ENCODE results near the gene LENEP.
A peak's percentile ranks its signal among the peaks of the same experiment; 100 is the strongest.

DNA sequence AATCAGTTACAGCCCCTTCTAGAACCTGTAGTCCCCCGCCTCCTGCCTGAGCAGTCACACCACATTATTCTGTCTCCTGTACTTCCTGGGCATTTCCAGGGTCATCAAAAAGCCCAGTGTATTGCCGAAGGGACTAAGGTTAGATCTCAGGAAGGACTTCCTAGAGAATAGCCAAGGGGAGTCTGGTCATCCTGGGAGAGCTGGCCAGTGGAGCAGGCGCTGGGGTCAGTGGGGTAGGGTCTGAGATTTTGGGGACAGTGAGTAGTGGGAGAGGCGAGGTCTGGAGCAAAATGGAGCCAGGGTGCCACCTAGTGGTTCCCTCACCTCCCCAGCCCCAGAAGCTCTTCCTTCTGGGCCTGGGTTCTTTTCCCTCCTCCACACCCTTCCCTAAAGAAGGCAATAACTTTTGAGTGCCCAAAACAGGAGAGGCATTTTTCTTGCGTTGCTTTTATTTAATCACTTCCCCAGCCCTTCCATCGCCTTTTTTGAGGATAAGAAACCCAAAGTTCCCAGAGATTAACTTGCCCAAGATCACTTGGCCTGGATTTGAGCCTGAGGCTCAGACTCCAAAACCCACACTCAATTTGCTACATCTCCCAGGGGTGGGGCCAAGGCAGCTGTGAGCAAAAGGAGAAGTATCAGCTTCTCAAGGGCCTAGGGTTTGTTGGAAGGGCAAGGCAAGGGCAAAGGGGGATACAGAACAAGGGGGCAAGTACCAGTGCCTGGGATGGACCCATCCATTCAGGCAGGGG, 49.6 kb upstream of the LENEP start:
- TF ChIP-seq POLR2A (IDR thresholded peaks at IDR 0.05), result no peak
- TF ChIP-seq, protein P1, sequence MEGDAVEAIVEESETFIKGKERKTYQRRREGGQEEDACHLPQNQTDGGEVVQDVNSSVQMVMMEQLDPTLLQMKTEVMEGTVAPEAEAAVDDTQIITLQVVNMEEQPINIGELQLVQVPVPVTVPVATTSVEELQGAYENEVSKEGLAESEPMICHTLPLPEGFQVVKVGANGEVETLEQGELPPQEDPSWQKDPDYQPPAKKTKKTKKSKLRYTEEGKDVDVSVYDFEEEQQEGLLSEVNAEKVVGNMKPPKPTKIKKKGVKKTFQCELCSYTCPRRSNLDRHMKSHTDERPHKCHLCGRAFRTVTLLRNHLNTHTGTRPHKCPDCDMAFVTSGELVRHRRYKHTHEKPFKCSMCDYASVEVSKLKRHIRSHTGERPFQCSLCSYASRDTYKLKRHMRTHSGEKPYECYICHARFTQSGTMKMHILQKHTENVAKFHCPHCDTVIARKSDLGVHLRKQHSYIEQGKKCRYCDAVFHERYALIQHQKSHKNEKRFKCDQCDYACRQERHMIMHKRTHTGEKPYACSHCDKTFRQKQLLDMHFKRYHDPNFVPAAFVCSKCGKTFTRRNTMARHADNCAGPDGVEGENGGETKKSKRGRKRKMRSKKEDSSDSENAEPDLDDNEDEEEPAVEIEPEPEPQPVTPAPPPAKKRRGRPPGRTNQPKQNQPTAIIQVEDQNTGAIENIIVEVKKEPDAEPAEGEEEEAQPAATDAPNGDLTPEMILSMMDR (IDR thresholded peaks at IDR 0.05), result peak; percentile 59 to 83 (median 71)

Measured in heart left ventricle (tissue), 13 donors.